ENCODE data around the gene AGBL1.

The AGBL1 gene

GRCh38 chr15:86555098-86555497 lies 475.4 kb downstream of the AGBL1 start:
- no peaks in the 10 kb centered on the region for H3K27me3 ChIP-seq (ENCODE audit: control insufficient read depth, insufficient read depth, low read length)
- no peak overlapping the region for H3K9ac ChIP-seq (ENCODE audit: low read depth, low read length)
- H3K4me3 ChIP-seq (ENCODE audit: low read depth, low read length), result no peak overlapping the region
- H3K4me1 ChIP-seq (ENCODE audit: control insufficient read depth, insufficient read depth, low read length), result no peaks in the 10 kb centered on the region
- no peaks in the 10 kb centered on the region for H3K36me3 ChIP-seq (ENCODE audit: control insufficient read depth, insufficient read depth, low read length)
- no peaks in the 10 kb centered on the region for H3K9me3 ChIP-seq (ENCODE audit: control insufficient read depth, insufficient read depth, low read length)

- Histone ChIP-seq H3K9ac (ENCODE audit: low read depth, low read length) (no peak overlapping the region), H3K4me3 (ENCODE audit: low read depth, low read length) (no peak overlapping the region), H3K36me3 (ENCODE audit: control insufficient read depth, insufficient read depth, low read length) (no peaks in the 10 kb centered on the region), H3K4me1 (ENCODE audit: control insufficient read depth, insufficient read depth, low read length) (no peaks in the 10 kb centered on the region), H3K9me3 (ENCODE audit: control insufficient read depth, insufficient read depth, low read length) (no peaks in the 10 kb centered on the region), H3K27me3 (ENCODE audit: control insufficient read depth, insufficient read depth, low read length) (no peaks in the 10 kb centered on the region)
These were observed 476.3 kb downstream of the AGBL1 start for GRCh38 chr15:86555939-86556338.

GRCh38 chr15:86556396-86557017 lies 476.8 kb downstream of the AGBL1 start:
- Histone ChIP-seq H3K4me1 (ENCODE audit: control insufficient read depth, insufficient read depth, low read length) (no peaks in the 10 kb centered on the region), H3K36me3 (ENCODE audit: control insufficient read depth, insufficient read depth, low read length) (no peaks in the 10 kb centered on the region), H3K27me3 (ENCODE audit: control insufficient read depth, insufficient read depth, low read length) (no peaks in the 10 kb centered on the region), H3K4me3 (ENCODE audit: low read depth, low read length) (no peak overlapping the region), H3K9me3 (ENCODE audit: control insufficient read depth, insufficient read depth, low read length) (no peaks in the 10 kb centered on the region), H3K9ac (ENCODE audit: low read depth, low read length) (no peak overlapping the region)

DNA sequence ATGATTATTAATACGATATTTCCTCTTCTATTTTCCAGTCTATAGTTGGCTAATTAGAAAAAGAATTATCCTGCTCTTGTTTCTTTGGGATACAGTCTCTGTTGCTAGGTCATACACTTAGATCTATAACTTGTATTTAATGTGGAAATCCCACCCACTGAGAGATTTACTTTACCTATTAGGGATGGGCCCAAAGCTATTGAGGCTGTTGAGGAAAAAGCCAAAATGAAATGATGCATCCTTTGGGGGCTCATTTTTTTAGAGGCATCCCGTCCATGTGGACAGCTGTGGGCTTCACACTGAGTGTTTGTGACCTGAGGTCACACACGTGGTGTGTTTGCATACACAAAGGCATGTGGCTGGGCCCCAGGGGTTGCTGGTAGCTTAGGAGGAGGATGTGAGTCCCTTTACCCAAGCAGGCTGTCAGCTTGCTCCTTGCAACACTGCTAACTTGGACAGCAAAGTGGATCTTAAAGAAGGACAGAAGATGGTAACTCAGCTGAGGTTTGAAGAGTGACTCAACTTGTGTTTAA lies 477.4 kb downstream of the AGBL1 start:
- H3K9me3 ChIP-seq (ENCODE audit: control insufficient read depth, insufficient read depth, low read length), result no peaks in the 10 kb centered on the region
- H3K9ac ChIP-seq (ENCODE audit: low read depth, low read length), result no peak overlapping the region
- no peaks in the 10 kb centered on the region for H3K36me3 ChIP-seq (ENCODE audit: control insufficient read depth, insufficient read depth, low read length)
- no peak overlapping the region for H3K4me3 ChIP-seq (ENCODE audit: low read depth, low read length)
- no peaks in the 10 kb centered on the region for H3K27me3 ChIP-seq (ENCODE audit: control insufficient read depth, insufficient read depth, low read length)
- H3K4me1 ChIP-seq (ENCODE audit: control insufficient read depth, insufficient read depth, low read length), result no peaks in the 10 kb centered on the region

DNA sequence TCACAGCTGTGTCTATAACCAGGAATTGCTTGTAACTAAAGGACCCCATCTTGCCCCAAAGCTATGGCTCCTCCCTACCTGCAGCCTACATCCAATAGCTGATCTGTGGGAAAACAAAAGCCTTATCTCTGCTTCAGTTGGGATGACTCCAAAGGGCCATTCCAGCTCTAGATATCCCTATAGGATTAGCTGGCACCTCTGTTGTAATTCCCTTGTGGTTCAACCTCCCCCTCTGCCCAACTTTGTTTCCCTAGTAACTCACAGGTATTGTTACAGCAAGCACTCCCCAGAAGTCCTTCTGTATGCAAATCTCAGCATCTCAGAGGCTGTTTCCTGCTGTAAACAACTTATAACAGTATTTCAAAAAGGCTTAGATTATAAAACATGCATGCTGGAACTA lies 478.6 kb downstream of the AGBL1 start:
- Histone ChIP-seq H3K27me3 (ENCODE audit: control insufficient read depth, insufficient read depth, low read length) (no peaks in the 10 kb centered on the region), H3K9me3 (ENCODE audit: control insufficient read depth, insufficient read depth, low read length) (no peaks in the 10 kb centered on the region), H3K4me3 (ENCODE audit: low read depth, low read length) (no peak overlapping the region), H3K4me1 (ENCODE audit: control insufficient read depth, insufficient read depth, low read length) (no peaks in the 10 kb centered on the region), H3K36me3 (ENCODE audit: control insufficient read depth, insufficient read depth, low read length) (no peaks in the 10 kb centered on the region), H3K9ac (ENCODE audit: low read depth, low read length) (no peak overlapping the region)

- Histone ChIP-seq H3K9ac (ENCODE audit: low read depth, low read length) (no peak overlapping the region), H3K27me3 (ENCODE audit: control insufficient read depth, insufficient read depth, low read length) (no peaks in the 10 kb centered on the region), H3K4me1 (ENCODE audit: control insufficient read depth, insufficient read depth, low read length) (no peaks in the 10 kb centered on the region), H3K4me3 (ENCODE audit: low read depth, low read length) (no peak overlapping the region), H3K36me3 (ENCODE audit: control insufficient read depth, insufficient read depth, low read length) (no peaks in the 10 kb centered on the region), H3K9me3 (ENCODE audit: control insufficient read depth, insufficient read depth, low read length) (no peaks in the 10 kb centered on the region)
These were observed 479.0 kb downstream of the AGBL1 start for GRCh38 chr15:86558686-86559085.

GRCh38 chr15:86568378-86568777 lies 488.7 kb downstream of the AGBL1 start:
- Histone ChIP-seq H3K9me3 (ENCODE audit: control insufficient read depth, insufficient read depth, low read length) (no peaks in the 10 kb centered on the region), H3K9ac (ENCODE audit: low read depth, low read length) (no peak overlapping the region), H3K27me3 (ENCODE audit: control insufficient read depth, insufficient read depth, low read length) (no peaks in the 10 kb centered on the region), H3K4me1 (ENCODE audit: control insufficient read depth, insufficient read depth, low read length) (peaks cover 2% of the 10 kb centered on the region), H3K4me3 (ENCODE audit: low read depth, low read length) (no peak overlapping the region), H3K36me3 (ENCODE audit: control insufficient read depth, insufficient read depth, low read length) (no peaks in the 10 kb centered on the region)

DNA sequence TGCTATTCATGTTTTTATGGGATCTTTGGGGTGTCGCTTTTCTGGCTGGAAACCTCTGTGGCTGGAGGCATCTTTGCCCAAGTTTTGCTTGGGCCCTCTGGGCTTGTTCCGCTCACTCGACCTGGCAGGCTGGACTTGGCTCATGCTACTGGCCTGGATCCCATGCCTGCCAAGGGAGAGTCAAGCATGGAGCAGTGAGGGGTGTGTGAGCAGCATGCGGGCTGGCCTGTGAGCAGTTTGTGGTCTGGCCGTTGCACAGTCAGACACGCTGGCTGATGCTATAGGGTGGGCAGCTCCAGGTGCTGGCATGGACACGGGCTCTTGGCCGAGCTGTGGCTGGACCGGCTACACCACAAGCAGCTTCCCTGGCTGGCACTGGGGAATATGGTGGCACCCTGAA lies 491.1 kb downstream of the AGBL1 start:
- Histone ChIP-seq H3K4me1 (ENCODE audit: control insufficient read depth, insufficient read depth, low read length) (peaks cover 2% of the 10 kb centered on the region), H3K4me3 (ENCODE audit: low read depth, low read length) (no peak overlapping the region), H3K36me3 (ENCODE audit: control insufficient read depth, insufficient read depth, low read length) (no peaks in the 10 kb centered on the region), H3K9me3 (ENCODE audit: control insufficient read depth, insufficient read depth, low read length) (no peaks in the 10 kb centered on the region), H3K9ac (ENCODE audit: low read depth, low read length) (no peak overlapping the region), H3K27me3 (ENCODE audit: control insufficient read depth, insufficient read depth, low read length) (no peaks in the 10 kb centered on the region)

DNA sequence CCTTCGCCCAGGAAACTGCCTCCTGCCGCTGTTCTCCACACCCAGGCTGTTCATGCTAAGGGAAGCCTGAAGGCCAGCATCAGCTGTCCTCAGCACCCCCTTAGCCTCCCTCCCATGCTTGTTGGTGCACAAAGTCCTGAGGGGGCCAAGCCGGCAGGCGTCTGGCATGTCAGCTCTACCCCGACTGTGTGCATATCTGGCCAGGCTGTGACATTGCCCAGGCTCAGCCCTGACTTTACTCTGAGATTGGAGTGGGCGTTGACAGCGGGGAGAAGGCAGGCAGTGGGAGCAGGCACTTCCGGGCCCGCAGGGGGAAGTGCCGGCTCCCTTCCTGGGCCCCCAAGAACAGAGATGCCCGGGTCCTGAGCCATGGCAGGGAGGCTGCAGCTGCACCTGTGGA lies 492.2 kb downstream of the AGBL1 start:
- Histone ChIP-seq H3K4me1 (ENCODE audit: control insufficient read depth, insufficient read depth, low read length) (peaks cover 2% of the 10 kb centered on the region), H3K9ac (ENCODE audit: low read depth, low read length) (no peak overlapping the region), H3K27me3 (ENCODE audit: control insufficient read depth, insufficient read depth, low read length) (no peaks in the 10 kb centered on the region), H3K9me3 (ENCODE audit: control insufficient read depth, insufficient read depth, low read length) (no peaks in the 10 kb centered on the region), H3K4me3 (ENCODE audit: low read depth, low read length) (no peak overlapping the region), H3K36me3 (ENCODE audit: control insufficient read depth, insufficient read depth, low read length) (no peaks in the 10 kb centered on the region)

GRCh38 chr15:86572368-86572841 lies 492.7 kb downstream of the AGBL1 start:
- Histone ChIP-seq H3K4me1 (ENCODE audit: control insufficient read depth, insufficient read depth, low read length) (peaks cover 2% of the 10 kb centered on the region), H3K36me3 (ENCODE audit: control insufficient read depth, insufficient read depth, low read length) (no peaks in the 10 kb centered on the region), H3K9me3 (ENCODE audit: control insufficient read depth, insufficient read depth, low read length) (no peaks in the 10 kb centered on the region), H3K4me3 (ENCODE audit: low read depth, low read length) (no peak overlapping the region), H3K9ac (ENCODE audit: low read depth, low read length) (no peak overlapping the region), H3K27me3 (ENCODE audit: control insufficient read depth, insufficient read depth, low read length) (no peaks in the 10 kb centered on the region)

DNA sequence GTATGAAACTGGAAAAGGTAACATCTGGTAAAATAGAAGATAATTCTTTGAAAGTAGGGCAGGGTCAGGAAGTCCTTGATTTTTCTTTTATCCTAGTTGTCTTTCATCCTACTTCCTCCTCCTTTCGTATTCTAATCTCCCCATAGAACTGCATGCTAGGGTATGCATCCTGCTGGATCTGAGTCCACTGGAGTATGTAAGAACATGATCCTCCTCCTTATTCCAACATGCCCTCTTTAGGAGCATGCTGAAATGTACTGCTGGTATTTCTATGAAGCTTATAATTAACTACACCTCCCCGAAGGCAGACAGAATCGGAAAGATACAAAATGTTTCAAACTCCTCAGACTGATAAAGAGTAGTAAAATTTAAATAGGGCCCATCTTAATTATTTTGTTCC lies 493.8 kb downstream of the AGBL1 start:
- H3K4me3 ChIP-seq (ENCODE audit: low read depth, low read length), result no peak overlapping the region
- no peaks in the 10 kb centered on the region for H3K36me3 ChIP-seq (ENCODE audit: control insufficient read depth, insufficient read depth, low read length)
- peaks cover 2% of the 10 kb centered on the region for H3K4me1 ChIP-seq (ENCODE audit: control insufficient read depth, insufficient read depth, low read length)
- no peak overlapping the region for H3K9ac ChIP-seq (ENCODE audit: low read depth, low read length)
- no peaks in the 10 kb centered on the region for H3K27me3 ChIP-seq (ENCODE audit: control insufficient read depth, insufficient read depth, low read length)
- no peaks in the 10 kb centered on the region for H3K9me3 ChIP-seq (ENCODE audit: control insufficient read depth, insufficient read depth, low read length)

DNA sequence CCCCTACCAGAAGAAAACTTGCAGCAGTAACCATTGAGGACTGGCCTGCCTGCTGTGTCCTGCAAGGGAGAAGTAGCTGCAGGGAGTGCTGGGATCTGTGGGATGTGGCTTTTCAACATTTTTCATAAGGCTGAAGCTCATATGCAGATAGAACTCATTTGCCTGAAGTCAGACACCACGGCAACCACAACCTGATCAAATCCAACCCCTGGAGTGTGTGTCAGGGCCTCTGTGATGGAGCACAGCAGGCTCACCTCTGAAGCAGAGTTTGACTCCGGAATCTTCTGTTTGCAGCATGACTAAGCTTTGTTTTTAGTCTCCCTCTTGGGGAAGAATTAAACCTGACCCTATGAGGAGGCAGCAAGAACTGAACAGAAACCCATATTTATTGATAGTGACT lies 508.7 kb downstream of the AGBL1 start:
- H3K4me1 ChIP-seq (ENCODE audit: control insufficient read depth, insufficient read depth, low read length), result peaks cover 3% of the 10 kb centered on the region
- H3K27me3 ChIP-seq (ENCODE audit: control insufficient read depth, insufficient read depth, low read length), result no peaks in the 10 kb centered on the region
- no peaks in the 10 kb centered on the region for H3K36me3 ChIP-seq (ENCODE audit: control insufficient read depth, insufficient read depth, low read length)
- H3K9ac ChIP-seq (ENCODE audit: low read depth, low read length), result no peak overlapping the region
- H3K4me3 ChIP-seq (ENCODE audit: low read depth, low read length), result no peak overlapping the region
- H3K9me3 ChIP-seq (ENCODE audit: control insufficient read depth, insufficient read depth, low read length), result no peaks in the 10 kb centered on the region
